ENCODE results near the gene PRDX5.
"Not testable (repeated sequence)": the region's sequence is repeated elsewhere in the genome, so short reads cannot be mapped to it uniquely, and the experiment has no call there.

PRDX5 gene

GRCh38 chr11:64305691-64306562 is 12.0 kb upstream of the PRDX5 start:
- DNase-seq (ENCODE audit: low read depth in 2 of 2), result peak; percentile 51 to 66

GRCh38 chr11:64306563-64306875 is 11.4 kb upstream of the PRDX5 start:
- DNase-seq (ENCODE audit: low read depth in 2 of 2), result no peak

- DNase-seq (ENCODE audit: low read depth in 2 of 2), result no peak
Measured at GRCh38 chr11:64306876-64307622, 10.9 kb upstream of the PRDX5 start.

GRCh38 chr11:64307795-64308194 is 10.1 kb upstream of the PRDX5 start:
- DNase-seq (ENCODE audit: low read depth in 2 of 2), result not testable (repeated sequence)

- DNase-seq (ENCODE audit: low read depth in 2 of 2), result no peak
Measured at GRCh38 chr11:64312947-64313346, 5.0 kb upstream of the PRDX5 start.

GRCh38 chr11:64313491-64314145 is 4.3 kb upstream of the PRDX5 start:
- DNase-seq (ENCODE audit: low read depth in 2 of 2), result no peak

GRCh38 chr11:64314146-64314804 is 3.6 kb upstream of the PRDX5 start:
- DNase-seq (ENCODE audit: low read depth in 2 of 2), result no peak

GRCh38 chr11:64314805-64315561 is 2.9 kb upstream of the PRDX5 start:
- no peak for DNase-seq (ENCODE audit: low read depth in 2 of 2)

- not testable (repeated sequence) for DNase-seq (ENCODE audit: low read depth in 2 of 2)
Measured at GRCh38 chr11:64315667-64316526, 2.0 kb upstream of the PRDX5 start.

GRCh38 chr11:64316672-64317324 is 1.1 kb upstream of the PRDX5 start:
- DNase-seq (ENCODE audit: low read depth in 2 of 2), result no peak

GRCh38 chr11:64317325-64317960 is 478 bp upstream of the PRDX5 start, which contains the start of gene TRMT112:
TRMT112 (minus strand) TSS chr11:64317559; CDS start chr11:64317526, 33 bp downstream.
- peak; percentile 93 to 95 for DNase-seq (ENCODE audit: low read depth in 2 of 2)

- no peak for DNase-seq (ENCODE audit: low read depth in 2 of 2)
Measured at GRCh38 chr11:64318766-64319761, 1.1 kb downstream of the PRDX5 start.

- DNase-seq (ENCODE audit: low read depth in 2 of 2), result no peak
Measured at GRCh38 chr11:64320556-64320955, 2.6 kb downstream of the PRDX5 start.

- DNase-seq (ENCODE audit: low read depth in 2 of 2), result no peak
Measured at GRCh38 chr11:64321026-64321425, 3.1 kb downstream of the PRDX5 start.

- DNase-seq (ENCODE audit: low read depth in 2 of 2), result no peak
Measured at GRCh38 chr11:64321533-64321932, 3.6 kb downstream of the PRDX5 start.

- DNase-seq (ENCODE audit: low read depth in 2 of 2), result no peak
Measured at GRCh38 chr11:64322925-64323260, 5.0 kb downstream of the PRDX5 start.

- DNase-seq (ENCODE audit: low read depth in 2 of 2), result no peak
Measured at GRCh38 chr11:64323373-64323772, 5.5 kb downstream of the PRDX5 start.

- DNase-seq (ENCODE audit: low read depth in 2 of 2), result not testable (repeated sequence)
Measured at GRCh38 chr11:64323984-64324383, 6.1 kb downstream of the PRDX5 start.

Data from stimulated activated CD4-positive, alpha-beta T cell treated with anti-CD3 and anti-CD28 coated beads, Interleukin-12 subunit alpha, Interleukin-12 subunit beta, amount 100 ng/mL, for 24 hours (primary cell).